ENCODE results near the gene GNAS. TPM values are rescaled to one million over a fixed set of nuclear protein-coding genes. Genes with fewer than 3 reads are reported as not detected.

Gene GNAS
- total RNA-seq, 1 donor from 2014 or later = 1,425 TPM

- DNase-seq (ENCODE audit: low read depth, low spot score) = no peak
- peak overlapping the region; percentile 88 for H3K27ac Mint-ChIP-seq (ENCODE audit: unreplicated experiment)
- H3K9me3 Mint-ChIP-seq = no peaks in the 10 kb centered on the region
- H3K4me1 Mint-ChIP-seq = peaks cover 48% of the 10 kb centered on the region
- no peak for TF ChIP-seq CTCF (conservative IDR thresholded peaks at IDR 0.05)
- no peaks in the 10 kb centered on the region for H3K36me3 Mint-ChIP-seq (ENCODE audit: low read depth)
- H3K27me3 Mint-ChIP-seq (ENCODE audit: low read depth) = no peaks in the 10 kb centered on the region
- peak overlapping the region; percentile 39 for H3K4me3 Mint-ChIP-seq
Observed at GRCh38 chr20:58877976-58878360, 25.5 kb downstream of the GNAS start.

DNA sequence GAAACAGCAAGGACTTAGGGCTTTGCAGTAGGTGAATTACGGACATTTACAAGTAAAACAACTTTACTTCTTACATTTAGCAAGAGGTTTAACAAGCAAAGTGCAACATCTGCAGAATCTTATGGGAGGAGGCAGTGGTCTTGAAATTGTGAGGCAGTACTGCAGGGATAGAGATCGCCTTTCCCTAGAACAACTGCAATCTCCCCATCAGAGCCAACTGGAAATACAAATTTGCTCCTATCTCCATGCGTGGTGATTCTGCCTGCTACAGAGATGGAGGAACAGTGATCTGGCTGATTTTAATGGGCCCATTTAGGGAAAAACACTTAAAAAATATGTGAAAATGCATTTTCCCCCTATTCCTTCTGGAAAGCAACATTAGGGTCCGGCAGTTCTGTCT is 25.9 kb downstream of the GNAS start:
- Mint-ChIP-seq H3K36me3 (ENCODE audit: low read depth) (no peaks in the 10 kb centered on the region), H3K27me3 (ENCODE audit: low read depth) (no peaks in the 10 kb centered on the region), H3K4me1 (peaks cover 52% of the 10 kb centered on the region), H3K9me3 (no peaks in the 10 kb centered on the region), H3K4me3 (peak overlapping the region; percentile 39), H3K27ac (ENCODE audit: unreplicated experiment) (no peak overlapping the region)
- no peak for DNase-seq (ENCODE audit: low read depth, low spot score)
- no peak for TF ChIP-seq CTCF (conservative IDR thresholded peaks at IDR 0.05)

GRCh38 chr20:58880441-58880840 is 27.9 kb downstream of the GNAS start:
- no peaks in the 10 kb centered on the region for H3K27me3 Mint-ChIP-seq (ENCODE audit: low read depth)
- DNase-seq (ENCODE audit: low read depth, low spot score) = no peak
- H3K4me3 Mint-ChIP-seq = peak overlapping the region; percentile 11
- peaks cover 3% of the 10 kb centered on the region for H3K36me3 Mint-ChIP-seq (ENCODE audit: low read depth)
- no peak for TF ChIP-seq CTCF (conservative IDR thresholded peaks at IDR 0.05)
- H3K4me1 Mint-ChIP-seq = peaks cover 53% of the 10 kb centered on the region
- no peak overlapping the region for H3K27ac Mint-ChIP-seq (ENCODE audit: unreplicated experiment)
- H3K9me3 Mint-ChIP-seq = no peaks in the 10 kb centered on the region

- H3K27me3 Mint-ChIP-seq (ENCODE audit: low read depth) = no peaks in the 10 kb centered on the region
- H3K4me3 Mint-ChIP-seq = no peak overlapping the region
- H3K36me3 Mint-ChIP-seq (ENCODE audit: low read depth) = peaks cover 5% of the 10 kb centered on the region
- no peak for DNase-seq (ENCODE audit: low read depth, low spot score)
- TF ChIP-seq CTCF (conservative IDR thresholded peaks at IDR 0.05) = peak; percentile 29
- H3K9me3 Mint-ChIP-seq = no peaks in the 10 kb centered on the region
- no peak overlapping the region for H3K27ac Mint-ChIP-seq (ENCODE audit: unreplicated experiment)
- peaks cover 50% of the 10 kb centered on the region for H3K4me1 Mint-ChIP-seq
Observed at GRCh38 chr20:58880994-58881752, 28.7 kb downstream of the GNAS start.

DNA sequence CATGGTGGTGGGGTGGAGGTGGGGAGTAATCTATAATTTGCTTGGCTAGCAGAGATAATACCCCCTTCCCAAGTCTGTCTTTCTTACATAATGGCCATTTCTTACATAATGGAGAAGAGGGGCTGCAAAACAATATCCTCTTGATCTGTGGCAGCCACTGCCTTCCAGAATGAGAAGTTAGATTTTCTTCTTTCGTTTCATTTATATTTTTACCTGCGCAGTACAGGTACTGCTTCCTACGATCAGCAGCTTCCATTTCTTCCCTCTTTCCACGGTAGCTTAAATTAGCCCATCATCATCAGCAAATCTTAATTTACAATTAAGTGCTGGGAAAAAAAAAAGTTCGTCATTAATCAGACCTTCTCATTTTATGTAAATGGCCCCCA is 30.2 kb downstream of the GNAS start:
- Mint-ChIP-seq H3K4me3 (no peak overlapping the region), H3K9me3 (no peaks in the 10 kb centered on the region), H3K27me3 (ENCODE audit: low read depth) (no peaks in the 10 kb centered on the region), H3K27ac (ENCODE audit: unreplicated experiment) (no peak overlapping the region), H3K36me3 (ENCODE audit: low read depth) (peaks cover 5% of the 10 kb centered on the region), H3K4me1 (peaks cover 39% of the 10 kb centered on the region)
- no peak for DNase-seq (ENCODE audit: low read depth, low spot score)
- no peak for TF ChIP-seq CTCF (conservative IDR thresholded peaks at IDR 0.05)

Measured in neural crest cell (in vitro differentiated cells).